DMS153 treated with DMSO at 0.1 percent for 48 hours (cell line): ENCODE results near the gene TBC1D2B.
A peak's percentile ranks its signal among the peaks of the same experiment; 100 is the strongest.
"Not testable (repeated sequence)": the region's sequence is repeated elsewhere in the genome, so short reads cannot be mapped to it uniquely, and the experiment has no call there.

Source experiments
- DNase-seq: peaks from one replicate; lab custom pipeline; 2025; ENCODE audit not compliant: unreplicated experiment; lab: John Stamatoyannopoulos, UW

The TBC1D2B gene

DNA sequence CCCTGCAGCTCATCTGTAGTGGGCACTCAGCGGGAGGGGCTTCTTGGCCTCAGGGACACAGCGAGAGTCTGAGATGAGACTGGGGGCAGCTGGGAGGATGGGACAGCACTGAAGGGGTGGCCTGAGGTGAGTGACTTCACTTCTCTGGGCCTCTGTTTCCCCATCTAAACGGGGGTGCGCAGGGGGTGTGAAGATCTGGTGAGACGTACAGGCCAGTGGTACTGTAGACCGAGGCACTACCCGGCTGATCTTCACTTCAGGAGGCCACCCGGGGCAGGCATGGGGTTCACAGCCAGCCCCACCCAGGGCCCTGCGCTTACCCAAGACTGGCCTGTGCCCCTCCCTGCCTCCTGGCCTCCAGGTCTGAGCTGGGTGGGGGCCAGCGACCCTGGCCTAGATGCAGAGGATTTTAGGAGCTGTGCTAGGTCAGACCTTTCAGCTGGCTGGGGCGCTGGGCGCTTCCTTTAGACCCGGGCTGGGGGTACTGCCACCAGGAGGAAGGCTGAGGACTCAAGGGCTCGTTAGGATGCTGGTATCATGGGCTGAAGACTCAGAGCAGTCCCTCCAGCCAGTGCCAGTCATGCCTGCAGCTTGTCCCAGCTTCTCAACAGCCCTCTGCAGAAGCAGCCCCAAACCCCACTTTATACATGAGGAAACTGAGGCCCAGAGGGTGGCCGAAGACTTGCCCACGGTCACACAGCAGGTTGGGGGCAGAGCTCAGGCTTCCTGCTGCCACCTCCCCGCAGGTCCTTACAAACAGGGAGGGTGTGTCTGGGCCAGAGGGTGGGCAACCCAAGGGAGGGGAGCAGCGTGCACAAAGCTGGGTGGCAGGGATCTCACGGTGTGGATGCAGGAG is 99.4 kb downstream of the TBC1D2B start:
- not testable (repeated sequence) for DNase-seq

DNA sequence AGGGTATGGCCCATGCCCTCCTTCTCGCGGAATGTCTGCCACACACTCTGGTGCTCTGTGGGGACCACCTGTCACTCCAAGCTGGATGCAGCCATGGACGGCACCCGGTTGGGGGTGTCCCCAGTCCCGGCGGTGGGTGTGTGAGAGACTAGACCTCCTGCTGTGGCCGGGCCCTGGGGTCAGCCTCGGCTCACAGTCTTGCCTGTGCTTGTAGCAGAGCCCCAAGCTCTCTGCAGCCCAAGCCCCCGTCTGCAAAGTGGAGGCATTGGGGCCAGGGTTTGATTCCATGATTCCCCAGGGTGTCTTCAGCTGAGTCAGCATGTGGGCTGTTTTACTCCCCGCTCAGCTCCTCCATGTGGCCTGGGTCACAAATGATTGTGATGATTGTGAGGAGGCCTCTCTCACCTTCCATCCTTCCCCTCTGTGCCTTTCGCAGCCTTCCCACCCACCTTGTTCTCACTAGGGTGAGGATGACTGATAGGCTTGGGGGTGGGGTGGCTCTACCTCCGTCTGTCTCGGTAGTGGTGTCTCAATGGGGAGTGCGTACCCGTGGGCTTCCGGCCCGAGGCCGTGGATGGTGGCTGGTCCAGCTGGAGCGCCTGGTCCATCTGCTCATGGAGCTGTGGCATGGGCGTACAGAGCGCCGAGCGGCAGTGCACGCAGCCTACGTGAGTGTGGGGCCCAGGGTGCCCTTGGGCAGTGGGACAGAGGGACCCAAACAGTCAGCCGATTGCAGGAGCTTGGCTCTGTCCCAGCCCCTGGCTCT is 100.6 kb downstream of the TBC1D2B start:
- DNase-seq = not testable (repeated sequence)

GRCh38 chr15:77976095-77976450 is 101.4 kb downstream of the TBC1D2B start:
- DNase-seq = not testable (repeated sequence)

GRCh38 chr15:77975332-77976094 is 102.0 kb downstream of the TBC1D2B start:
- no peak for DNase-seq

- DNase-seq = no peak
These were observed 102.8 kb downstream of the TBC1D2B start for GRCh38 chr15:77974416-77975331.

DNA sequence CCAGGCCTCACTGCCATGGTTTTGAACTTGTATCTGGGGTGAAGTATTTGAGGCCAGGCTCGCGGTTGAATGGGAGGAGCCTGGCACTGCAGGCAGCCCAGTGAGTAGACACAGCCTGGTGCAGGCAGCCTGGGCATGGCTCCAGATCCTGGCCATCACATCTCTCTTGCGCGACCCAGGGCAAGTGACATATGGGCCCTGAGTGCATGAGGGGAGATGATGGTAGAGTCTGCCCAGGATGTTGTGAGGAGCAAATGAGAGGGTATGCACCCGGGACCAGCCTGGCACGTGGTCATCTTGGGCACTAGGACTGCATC is 103.5 kb downstream of the TBC1D2B start:
- no peak for DNase-seq

DNA sequence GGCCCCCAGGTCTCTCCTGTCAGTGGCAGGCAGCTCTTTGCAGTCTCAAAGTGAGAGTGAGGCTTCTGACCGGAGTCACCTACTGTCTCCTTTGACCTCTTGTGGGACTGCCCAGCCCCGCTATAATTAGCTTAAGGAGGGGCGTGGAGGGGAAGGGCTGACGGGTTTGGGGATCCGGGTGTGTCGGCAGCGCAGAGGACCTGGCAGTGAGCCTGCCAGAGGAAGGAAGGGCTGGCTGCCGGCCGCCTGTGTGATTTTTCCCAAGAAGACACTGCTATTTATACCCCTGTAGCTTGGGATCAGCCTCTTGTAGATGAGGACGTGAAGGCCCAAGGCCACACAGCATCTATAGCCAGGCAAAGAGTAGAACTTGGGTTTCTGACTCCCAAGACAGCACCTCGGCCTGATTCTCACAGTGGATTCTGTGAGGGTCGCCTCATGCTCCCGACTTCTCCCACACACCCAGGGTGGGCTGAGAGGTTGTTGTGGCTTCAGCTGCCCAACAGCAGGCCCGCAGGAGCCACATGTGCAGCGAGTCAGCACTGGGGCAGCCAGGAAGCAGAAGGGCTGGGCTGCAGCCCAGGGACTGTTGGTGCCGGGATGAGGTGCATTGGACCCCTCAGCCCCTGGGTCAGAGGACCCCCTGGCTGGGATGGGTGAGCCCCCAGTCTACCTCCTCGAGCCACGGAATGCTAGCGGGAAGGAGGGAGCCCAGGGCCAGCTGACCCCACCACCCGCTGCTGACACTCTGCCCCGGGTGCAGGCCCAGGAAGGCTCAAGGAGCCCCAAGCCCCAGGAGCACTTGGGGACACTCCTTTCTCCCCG is 104.0 kb downstream of the TBC1D2B start:
- not testable (repeated sequence) for DNase-seq

- not testable (repeated sequence) for DNase-seq
These were observed 104.8 kb downstream of the TBC1D2B start for GRCh38 chr15:77972706-77973105.

- DNase-seq = not testable (repeated sequence)
These were observed 105.6 kb downstream of the TBC1D2B start for GRCh38 chr15:77971875-77972274.

- not testable (repeated sequence) for DNase-seq
These were observed 106.6 kb downstream of the TBC1D2B start for GRCh38 chr15:77970813-77971360.

- no peak for DNase-seq
These were observed 108.5 kb downstream of the TBC1D2B start for GRCh38 chr15:77969055-77969454.

- DNase-seq = no peak
These were observed 109.7 kb downstream of the TBC1D2B start for GRCh38 chr15:77967798-77968197.

DNA sequence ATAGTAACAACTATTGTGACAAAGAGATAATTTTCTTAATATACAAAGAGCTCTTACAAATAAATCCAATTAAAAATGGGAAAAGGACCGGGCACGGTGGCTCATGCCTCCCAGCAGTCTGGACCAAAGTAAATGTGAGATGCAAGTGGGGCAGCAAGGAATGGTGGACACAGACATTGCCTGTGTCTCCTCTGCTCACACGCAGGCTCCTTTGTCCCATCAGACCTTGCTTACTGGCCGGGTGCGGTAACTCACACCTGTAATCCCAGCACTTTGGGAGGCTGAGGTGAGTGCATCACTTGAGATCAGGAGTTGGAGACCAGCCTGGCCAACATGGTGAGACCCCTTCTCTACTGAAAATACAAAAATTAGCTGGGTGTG is 110.3 kb downstream of the TBC1D2B start:
- DNase-seq = not testable (repeated sequence)

- no peak for DNase-seq
These were observed 110.8 kb downstream of the TBC1D2B start for GRCh38 chr15:77966540-77967234.

GRCh38 chr15:77964193-77964592 is 113.3 kb downstream of the TBC1D2B start:
- no peak for DNase-seq

GRCh38 chr15:77959432-77959879 is 118.1 kb downstream of the TBC1D2B start:
- DNase-seq = peak; percentile 23

DNA sequence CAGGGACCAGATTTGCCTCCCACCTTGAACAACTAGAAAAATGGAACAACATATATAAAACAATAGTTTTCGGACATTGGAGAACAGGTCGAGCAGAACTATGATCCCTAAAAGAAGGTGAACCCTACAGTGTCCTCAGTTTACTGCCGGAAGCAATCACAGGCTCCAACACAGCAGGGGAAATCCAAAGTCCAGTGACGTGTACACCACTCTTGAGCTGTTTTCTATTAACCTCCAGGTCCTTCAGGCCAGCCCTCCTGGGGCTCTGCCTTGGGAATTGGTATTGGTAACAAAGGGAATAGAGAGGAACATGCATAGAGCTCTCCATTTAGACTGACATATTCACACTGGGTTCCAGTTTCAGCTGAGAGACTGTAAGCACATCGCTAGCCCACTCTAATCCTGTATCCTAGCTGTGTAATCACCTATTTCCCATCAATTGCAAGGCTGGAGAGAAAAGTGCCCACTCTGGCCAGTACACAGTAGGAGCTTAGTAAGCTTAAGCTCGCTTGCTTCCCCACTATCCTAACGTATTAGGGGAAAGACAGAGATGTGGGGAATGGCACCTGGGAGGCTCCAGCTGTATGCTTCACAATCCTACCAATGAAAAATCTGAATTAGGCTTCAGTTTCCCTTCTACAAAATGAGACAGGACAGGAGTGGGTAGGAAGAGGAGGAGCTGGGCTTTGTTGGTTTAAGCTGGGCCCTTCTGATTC is 118.6 kb downstream of the TBC1D2B start:
- not testable (repeated sequence) for DNase-seq

DNA sequence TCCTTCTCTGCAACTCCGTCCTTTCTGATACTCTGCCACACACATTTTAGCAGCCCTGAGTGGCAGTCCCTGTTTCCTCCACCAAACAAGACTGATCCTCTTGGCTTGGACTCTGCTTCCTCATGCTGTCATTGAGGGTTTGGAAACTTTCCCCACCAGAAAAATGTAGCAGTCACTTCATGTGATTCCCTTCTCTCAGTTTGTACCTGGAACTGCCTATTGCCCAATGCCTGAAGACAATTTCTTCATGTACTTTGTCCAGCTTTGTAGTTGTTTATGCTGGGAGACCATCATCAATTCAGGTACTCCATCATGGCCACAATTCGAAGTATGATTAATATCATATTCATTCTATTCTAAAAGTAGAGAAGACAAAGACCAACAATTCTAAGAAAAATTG is 119.5 kb downstream of the TBC1D2B start:
- DNase-seq = not testable (repeated sequence)
